Stomach (tissue), 4 donors: Measurements from ENCODE around the gene TRHDE.

Experiments
- POLR2A ChIP-seq, 4 donors: fragments of 450-650 bp; IDR thresholded peaks; one replicate each; pipeline ENCODE4 v1.6.1; 2016; ENCODE audit warnings: antibody characterized with exemption in 4 of 4, control low read depth in 2 of 4, mild to moderate bottlenecking in 1 of 4, moderate library complexity in 1 of 4
- POLR2AphosphoS5 ChIP-seq, 3 donors: sonication (generic); formaldehyde crosslinking; IDR thresholded peaks; one replicate each; pipeline ENCODE4 v1.6.1; 2016; ENCODE audit warnings: antibody characterized with exemption in 3 of 3
- TF ChIP-seq, protein P1 (sequence below), 7 experiments: fragments of 450-650 bp in 4 of 7; fragments of 200-600 bp in 3 of 7; sonication (generic) in 3 of 7; IDR thresholded peaks; one replicate each; pipeline ENCODE4 v1.5.1; 2016 to 2019; ENCODE audit warnings: antibody characterized with exemption in 7 of 7, control low read depth in 2 of 7, mild to moderate bottlenecking in 1 of 7

DNA sequence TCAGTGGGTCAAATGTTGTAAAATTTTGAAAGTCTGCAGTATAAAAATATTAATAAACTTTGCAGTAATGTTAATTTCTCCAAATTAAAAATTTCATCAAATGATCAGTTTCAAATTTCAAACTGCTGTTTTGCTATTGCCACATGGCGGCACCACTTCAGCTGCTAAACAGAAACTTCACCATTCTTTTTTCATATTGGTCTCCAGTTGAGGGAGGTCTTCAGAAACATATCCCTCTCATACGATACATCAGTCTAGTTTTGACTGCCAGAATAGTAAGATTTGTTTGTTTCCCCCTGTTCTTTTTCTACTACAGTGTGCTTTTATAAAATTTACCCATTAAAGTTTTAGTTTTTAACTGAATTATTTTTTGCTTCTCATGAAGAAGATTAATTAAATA, 4.2 kb upstream of the TRHDE start:
- TF ChIP-seq POLR2A (IDR thresholded peaks at IDR 0.05) (no peak), POLR2AphosphoS5 (IDR thresholded peaks at IDR 0.05) (no peak)
- TF ChIP-seq, protein P1, sequence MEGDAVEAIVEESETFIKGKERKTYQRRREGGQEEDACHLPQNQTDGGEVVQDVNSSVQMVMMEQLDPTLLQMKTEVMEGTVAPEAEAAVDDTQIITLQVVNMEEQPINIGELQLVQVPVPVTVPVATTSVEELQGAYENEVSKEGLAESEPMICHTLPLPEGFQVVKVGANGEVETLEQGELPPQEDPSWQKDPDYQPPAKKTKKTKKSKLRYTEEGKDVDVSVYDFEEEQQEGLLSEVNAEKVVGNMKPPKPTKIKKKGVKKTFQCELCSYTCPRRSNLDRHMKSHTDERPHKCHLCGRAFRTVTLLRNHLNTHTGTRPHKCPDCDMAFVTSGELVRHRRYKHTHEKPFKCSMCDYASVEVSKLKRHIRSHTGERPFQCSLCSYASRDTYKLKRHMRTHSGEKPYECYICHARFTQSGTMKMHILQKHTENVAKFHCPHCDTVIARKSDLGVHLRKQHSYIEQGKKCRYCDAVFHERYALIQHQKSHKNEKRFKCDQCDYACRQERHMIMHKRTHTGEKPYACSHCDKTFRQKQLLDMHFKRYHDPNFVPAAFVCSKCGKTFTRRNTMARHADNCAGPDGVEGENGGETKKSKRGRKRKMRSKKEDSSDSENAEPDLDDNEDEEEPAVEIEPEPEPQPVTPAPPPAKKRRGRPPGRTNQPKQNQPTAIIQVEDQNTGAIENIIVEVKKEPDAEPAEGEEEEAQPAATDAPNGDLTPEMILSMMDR (IDR thresholded peaks at IDR 0.05): no peak
